Keratinocyte (primary cell): ENCODE data around the gene LEAP2. TPM values are rescaled to one million over a fixed set of nuclear protein-coding genes. Genes with fewer than 3 reads are reported as not detected.

Experiments
- DNase-seq: peaks from one replicate; pipeline ENCODE4 v3.0.0-alpha.2; 2011; ENCODE audit warnings: low read depth, missing footprints, low spot score
- FAIRE-seq: peaks from 2 replicates; lab custom pipeline; 2011; peaks lifted over from hg19 to GRCh38; lab: Jason Lieb, UNC
- H2AFZ ChIP-seq: 2 replicates; pipeline ENCODE4 v1.6.0; 2012; ENCODE audit warnings: low read length, control low read depth, inconsistent platforms; ENCODE audit not compliant: control insufficient read depth
- H3K27ac ChIP-seq: 2 replicates; pipeline ENCODE4 v1.5.1; 2011; ENCODE audit warnings: low read length; ENCODE audit not compliant: control insufficient read depth, insufficient read depth
- H3K27me3 ChIP-seq: 3 replicates; pipeline ENCODE4 v1.6.0; 2011; ENCODE audit warnings: low read length; ENCODE audit not compliant: control insufficient read depth, insufficient read depth; ENCODE audit errors: extremely low read depth
- H3K36me3 ChIP-seq, 2 experiments: 2 replicates in 1 of 2; 3 replicates in 1 of 2; pipeline ENCODE4 v1.5.1; 2011; ENCODE audit warnings: low read length in 2 of 2, mild to moderate bottlenecking in 1 of 2; ENCODE audit not compliant: control insufficient read depth in 2 of 2, insufficient read depth in 2 of 2; ENCODE audit errors: extremely low read depth in 1 of 2
- H3K4me1 ChIP-seq: 3 replicates; pipeline ENCODE4 v1.5.1; 2011; ENCODE audit warnings: low read length; ENCODE audit not compliant: control insufficient read depth, insufficient read depth; ENCODE audit errors: extremely low read depth
- H3K4me2 ChIP-seq: 3 replicates; pipeline ENCODE4 v1.6.0; 2011; ENCODE audit warnings: low read depth, low read length; ENCODE audit not compliant: control insufficient read depth, insufficient read depth; ENCODE audit errors: extremely low read depth
- H3K4me3 ChIP-seq, 3 experiments: fragments of 200-600 bp in 1 of 3; sonication (generic) in 1 of 3; 2 replicates in 2 of 3; 3 replicates in 1 of 3; pipeline ENCODE4 v1.5.1; 2011 to 2016; ENCODE audit warnings: low read length in 3 of 3, mild to moderate bottlenecking in 3 of 3, control low read depth in 2 of 3, inconsistent platforms in 1 of 3, low read depth in 1 of 3, mixed read lengths in 1 of 3, mixed run types in 1 of 3, moderate library complexity in 1 of 3; ENCODE audit not compliant: control insufficient read depth in 2 of 3, insufficient read depth in 2 of 3; ENCODE audit errors: extremely low read depth in 1 of 3
- H3K79me2 ChIP-seq: 2 replicates; pipeline ENCODE4 v1.6.0; 2012; ENCODE audit warnings: low read length; ENCODE audit not compliant: control insufficient read depth, insufficient read depth
- H3K9ac ChIP-seq: 3 replicates; pipeline ENCODE4 v1.6.0; 2011; ENCODE audit warnings: low read length; ENCODE audit not compliant: control insufficient read depth, insufficient read depth; ENCODE audit errors: extremely low read depth
- H3K9me1 ChIP-seq: 3 replicates; pipeline ENCODE4 v1.6.0; 2011; ENCODE audit warnings: low read length; ENCODE audit not compliant: control insufficient read depth, insufficient read depth; ENCODE audit errors: extremely low read depth
- H3K9me3 ChIP-seq: 2 replicates; pipeline ENCODE4 v1.5.1; 2012; ENCODE audit warnings: low read depth, low read length; ENCODE audit not compliant: control insufficient read depth
- H4K20me1 ChIP-seq: 3 replicates; pipeline ENCODE4 v1.6.0; 2011; ENCODE audit warnings: low read length; ENCODE audit not compliant: control insufficient read depth, insufficient read depth; ENCODE audit errors: extremely low read depth
- CTCF ChIP-seq, 3 experiments: IDR thresholded peaks in 1 of 3; conservative IDR thresholded peaks in 1 of 3; optimal IDR thresholded peaks in 1 of 3; 2 replicates in 2 of 3; 3 replicates in 1 of 3; pipeline versions ENCODE3 to v1.5.1; 2011; ENCODE audit warnings: low read length in 3 of 3, mild to moderate bottlenecking in 3 of 3, moderate library complexity in 2 of 3, control low read depth in 1 of 3, inconsistent platforms in 1 of 3; ENCODE audit not compliant: insufficient read depth in 2 of 3; ENCODE audit errors: extremely low read depth in 1 of 3
- EZH2 ChIP-seq: IDR thresholded peaks from one replicate; pipeline ENCODE4 v1.6.1; 2012; ENCODE audit warnings: inconsistent platforms, mild to moderate bottlenecking, low read length, moderate library complexity
- dilution Hi-C: fragments of 300-500 bp; cut with MboI; formaldehyde crosslinking; loops from one replicate; pipeline ENCODE4 v1.7.0; 2020; ENCODE audit warnings: low sequenced_read_pairs; ENCODE audit not compliant: extremely low pct_ligation_motif_present
- polyA plus RNA-seq, 5 experiments: library from polyadenylated mRNA; depleted of rRNA in 3 of 5; stranded (reverse) in 3 of 5; stranded (forward) in 1 of 5; unstranded in 1 of 5; fragments of >200 nt; gene quantifications; 1 replicate in 1 of 5; 2 replicates in 3 of 5; 3 replicates in 1 of 5; pipeline versions ENCODE4 v1.2.1 to v1.2.3, GENCODE V29; 2011 to 2012; ENCODE audit warnings: missing spikeins in 2 of 5, low read depth in 1 of 5, low replicate concordance in 1 of 5

The LEAP2 gene
- polyA plus RNA-seq, 1 donor (not counting 4 experiments of a cell fraction or from before 2014, with no cell fraction given) = 1.2 TPM

GRCh38 chr5:132840313-132840712 is 33.2 kb upstream of the LEAP2 start:
- Histone ChIP-seq H4K20me1 (no peaks in the 10 kb centered on the region), H3K27me3 (no peaks in the 10 kb centered on the region), H3K4me1 (peaks cover 12% of the 10 kb centered on the region), H3K9ac (no peak overlapping the region), H3K4me3 (no peak overlapping the region), H3K9me1 (no peaks in the 10 kb centered on the region), H3K79me2 (no peaks in the 10 kb centered on the region), H3K4me2 (no peak overlapping the region), H2AFZ (no peak overlapping the region), H3K27ac (no peak overlapping the region), H3K36me3 (no peaks in the 10 kb centered on the region), H3K9me3 (no peaks in the 10 kb centered on the region)
- TF ChIP-seq CTCF (optimal IDR thresholded peaks at IDR 0.05 in 1 of 3, IDR thresholded peaks at IDR 0.05 in 1 of 3, conservative IDR thresholded peaks at IDR 0.05 in 1 of 3; ENCODE audit: extremely low read depth in 1 of 3, insufficient read depth in 2 of 3, low read length in 3 of 3) = no peak
- TF ChIP-seq EZH2 = no peak
- DNase-seq (no peak), FAIRE-seq (no peak)
- dilution Hi-C loops = no loop called here

GRCh38 chr5:132840896-132841295 is 32.6 kb upstream of the LEAP2 start:
- Histone ChIP-seq H3K79me2 (no peaks in the 10 kb centered on the region), H3K9me1 (no peaks in the 10 kb centered on the region), H3K27me3 (no peaks in the 10 kb centered on the region), H3K4me1 (peaks cover 12% of the 10 kb centered on the region), H3K9me3 (no peaks in the 10 kb centered on the region), H3K4me3 (no peak overlapping the region), H3K36me3 (no peaks in the 10 kb centered on the region), H4K20me1 (no peaks in the 10 kb centered on the region), H3K9ac (no peak overlapping the region), H2AFZ (no peak overlapping the region), H3K4me2 (no peak overlapping the region), H3K27ac (no peak overlapping the region)
- FAIRE-seq = no peak
- no peak for TF ChIP-seq EZH2
- no peak for TF ChIP-seq CTCF (optimal IDR thresholded peaks at IDR 0.05 in 1 of 3, IDR thresholded peaks at IDR 0.05 in 1 of 3, conservative IDR thresholded peaks at IDR 0.05 in 1 of 3; ENCODE audit: extremely low read depth in 1 of 3, insufficient read depth in 2 of 3, low read length in 3 of 3)
- dilution Hi-C loops = no loop called here
- no peak for DNase-seq
